H1 (cell line): Measurements from ENCODE around the gene CAMTA1. TPM values are rescaled to one million over a fixed set of nuclear protein-coding genes. Genes with fewer than 3 reads are reported as not detected.

Source experiments
- CTCF ChIA-PET: fragments of 300-600 bp; sonication (Branson Sonifier 250); formaldehyde crosslinking; loops from one replicate; lab custom pipeline; 2021; ENCODE audit not compliant: partially characterized antibody; lab: Charles Lee
- POLR2A ChIA-PET: fragments of 300-600 bp; sonication (Branson Sonifier 250); formaldehyde crosslinking; loops from one replicate; lab custom pipeline; 2021; ENCODE audit warnings: inconsistent platforms; ENCODE audit not compliant: partially characterized antibody; lab: Charles Lee
- DNase-seq, 2 experiments: peaks; one replicate each; pipeline versions ENCODE4 v3.0.0 to v3.0.0-alpha.2; 2010 to 2022; ENCODE audit warnings: low spot score in 2 of 2, low read depth in 1 of 2, mixed read lengths in 1 of 2
- FAIRE-seq: peaks from 2 replicates; lab custom pipeline; 2011; peaks lifted over from hg19 to GRCh38; lab: Jason Lieb, UNC
- H2AFZ ChIP-seq: 2 replicates; pipeline ENCODE4 v1.8.1; 2012; ENCODE audit warnings: low read length, inconsistent platforms
- H2AK5ac ChIP-seq: 2 replicates; pipeline ENCODE4 v1.6.1; 2013; ENCODE audit warnings: low read depth, low read length
- H2BK120ac ChIP-seq: replicated peaks from 2 replicates; pipeline ENCODE3; 2013; ENCODE audit warnings: low read depth, low read length, inconsistent platforms
- H2BK12ac ChIP-seq: 2 replicates; pipeline ENCODE4 v1.6.1; 2013; ENCODE audit warnings: low read depth, low read length
- H2BK15ac ChIP-seq: 2 replicates; pipeline ENCODE4 v1.6.1; 2013; ENCODE audit warnings: low read length
- H2BK20ac ChIP-seq: 2 replicates; pipeline ENCODE4 v1.6.1; 2013; ENCODE audit warnings: low read length
- H2BK5ac ChIP-seq: 2 replicates; pipeline ENCODE4 v1.6.1; 2013; ENCODE audit warnings: low read depth, low read length
- H3K14ac ChIP-seq: 2 replicates; pipeline ENCODE4 v1.6.1; 2013; ENCODE audit warnings: inconsistent platforms; ENCODE audit not compliant: insufficient read length
- H3K18ac ChIP-seq: 2 replicates; pipeline ENCODE4 v1.6.1; 2013; ENCODE audit warnings: low read length; ENCODE audit errors: extremely low read depth
- H3K23ac ChIP-seq: 2 replicates; pipeline ENCODE4 v1.6.1; 2013; ENCODE audit warnings: inconsistent platforms; ENCODE audit not compliant: insufficient read length
- H3K23me2 ChIP-seq: 2 replicates; pipeline ENCODE4 v1.6.1; 2013; ENCODE audit warnings: low read depth, low read length
- H3K27ac ChIP-seq: 2 replicates; pipeline ENCODE4 v1.6.1; 2011; ENCODE audit warnings: low read depth, low read length, inconsistent platforms
- H3K27me3 ChIP-seq, 4 experiments: replicated peaks in 1 of 4; 1 replicate in 1 of 4; 2 replicates in 3 of 4; pipeline versions ENCODE4 v1.6.1 to v1.8.1; 2011 to 2013; ENCODE audit warnings: low read length in 3 of 4, mild to moderate bottlenecking in 3 of 4, inconsistent platforms in 2 of 4, mixed read lengths in 2 of 4, moderate library complexity in 1 of 4; ENCODE audit not compliant: control insufficient read depth in 3 of 4, insufficient read depth in 3 of 4; ENCODE audit errors: extremely low read depth in 1 of 4
- H3K36me3 ChIP-seq, 4 experiments: 2 replicates each; pipeline versions ENCODE4 v1.6.1 to v1.8.1; 2011 to 2013; ENCODE audit warnings: mild to moderate bottlenecking in 4 of 4, low read length in 3 of 4, moderate library complexity in 2 of 4, control low read depth in 1 of 4, inconsistent platforms in 1 of 4; ENCODE audit not compliant: insufficient read depth in 4 of 4, control insufficient read depth in 2 of 4
- H3K4ac ChIP-seq: replicated peaks from 2 replicates; pipeline ENCODE3; 2013; ENCODE audit warnings: low read length, low read depth, mixed read lengths, inconsistent platforms; ENCODE audit not compliant: insufficient read length
- H3K4me1 ChIP-seq, 4 experiments: replicated peaks in 1 of 4; 1 replicate in 1 of 4; 2 replicates in 3 of 4; pipeline versions ENCODE4 v1.6.1 to v1.8.1; 2011 to 2013; ENCODE audit warnings: low read length in 3 of 4, inconsistent platforms in 2 of 4, mixed read lengths in 1 of 4; ENCODE audit not compliant: insufficient read depth in 4 of 4, control insufficient read depth in 3 of 4
- H3K4me2 ChIP-seq, 2 experiments: 2 replicates each; pipeline versions ENCODE4 v1.6.1 to v1.8.1; 2011 to 2013; ENCODE audit warnings: low read depth in 2 of 2, low read length in 2 of 2, control low read depth in 1 of 2, inconsistent platforms in 1 of 2, mild to moderate bottlenecking in 1 of 2; ENCODE audit not compliant: insufficient read depth in 1 of 2
- H3K4me3 ChIP-seq, 4 experiments: fragments of 200-600, 300-600 bp in 1 of 4; sonication (generic), shearing (Covaris generic), sonication (Bioruptor Twin) in 1 of 4; 2 replicates each; pipeline versions ENCODE4 v1.5.1 to v1.8.1; 2011 to 2016; ENCODE audit warnings: low read length in 4 of 4, low read depth in 3 of 4, control low read depth in 2 of 4, inconsistent platforms in 2 of 4, mild to moderate bottlenecking in 2 of 4, mixed read lengths in 1 of 4, moderate library complexity in 1 of 4; ENCODE audit not compliant: insufficient read depth in 2 of 4; ENCODE audit errors: extremely low read depth in 1 of 4
- H3K56ac ChIP-seq: replicated peaks from 2 replicates; pipeline ENCODE3; 2013; ENCODE audit warnings: low read depth, mild to moderate bottlenecking, mixed read lengths, low read length, inconsistent platforms; ENCODE audit not compliant: insufficient read length
- H3K79me1 ChIP-seq: 2 replicates; pipeline ENCODE4 v1.6.1; 2013; ENCODE audit warnings: low read depth, low read length, control low read depth
- H3K79me2 ChIP-seq, 2 experiments: 2 replicates each; pipeline versions ENCODE4 v1.6.1 to v1.8.1; 2012 to 2013; ENCODE audit warnings: low read length in 2 of 2, mild to moderate bottlenecking in 2 of 2, inconsistent platforms in 1 of 2; ENCODE audit not compliant: insufficient read depth in 2 of 2, control insufficient read depth in 1 of 2
- H3K9ac ChIP-seq, 4 experiments: replicated peaks in 1 of 4; 1 replicate in 1 of 4; 2 replicates in 3 of 4; pipeline versions ENCODE4 v1.6.1 to v1.8.1; 2011 to 2013; ENCODE audit warnings: low read depth in 3 of 4, low read length in 3 of 4, control low read depth in 2 of 4, mild to moderate bottlenecking in 2 of 4, moderate library complexity in 2 of 4, inconsistent platforms in 1 of 4; ENCODE audit errors: extremely low read depth in 1 of 4
- H3K9me3 ChIP-seq, 2 experiments: 2 replicates each; pipeline versions ENCODE4 v1.6.1 to v1.8.1; 2012 to 2013; ENCODE audit warnings: mild to moderate bottlenecking in 2 of 2, moderate library complexity in 2 of 2, control low read depth in 1 of 2, inconsistent platforms in 1 of 2, low read depth in 1 of 2, low read length in 1 of 2, mixed read lengths in 1 of 2; ENCODE audit not compliant: insufficient read depth in 2 of 2
- H4K20me1 ChIP-seq, 2 experiments: replicated peaks in 1 of 2; 2 replicates each; pipeline versions ENCODE3 to v1.8.1; 2011 to 2013; ENCODE audit warnings: inconsistent platforms in 2 of 2, low read length in 2 of 2, mild to moderate bottlenecking in 1 of 2; ENCODE audit not compliant: insufficient read depth in 2 of 2, control insufficient read depth in 1 of 2
- H4K5ac ChIP-seq: 2 replicates; pipeline ENCODE4 v1.6.1; 2013; ENCODE audit warnings: low read length, low read depth, mixed read lengths, inconsistent platforms; ENCODE audit not compliant: insufficient read length
- H4K8ac ChIP-seq: 2 replicates; pipeline ENCODE4 v1.8.0; 2013; ENCODE audit warnings: mild to moderate bottlenecking, moderate library complexity, low read length, inconsistent platforms; ENCODE audit not compliant: insufficient read depth; ENCODE audit errors: extremely low read depth
- H4K91ac ChIP-seq: replicated peaks from 2 replicates; pipeline ENCODE3; 2013; ENCODE audit warnings: low read length, mixed read lengths, inconsistent platforms; ENCODE audit not compliant: insufficient read length
- BRCA1 ChIP-seq: IDR thresholded peaks from 2 replicates; pipeline ENCODE4 v1.6.1; 2012; ENCODE audit warnings: low read depth, low read length, improper control_type of control experiment
- CHD1 ChIP-seq: IDR thresholded peaks from 2 replicates; pipeline ENCODE4 v1.6.1; 2012; ENCODE audit warnings: low read depth, low read length, improper control_type of control experiment
- EZH2 ChIP-seq: fragments of 200-600 bp; sonication (generic); IDR thresholded peaks from 2 replicates; pipeline ENCODE4 v1.7.1; 2012; ENCODE audit warnings: low read depth, mild to moderate bottlenecking, moderate library complexity, low read length, inconsistent platforms; ENCODE audit not compliant: severe bottlenecking
- MAFK ChIP-seq: IDR thresholded peaks from 2 replicates; pipeline ENCODE4 v1.6.1; 2012; ENCODE audit warnings: low read depth, mild to moderate bottlenecking, improper control_type of control experiment, low read length
- NRF1 ChIP-seq: IDR thresholded peaks from 2 replicates; pipeline ENCODE4 v1.6.1; 2011; ENCODE audit warnings: mild to moderate bottlenecking, low read depth, low read length, improper control_type of control experiment
- SIRT6 ChIP-seq: IDR thresholded peaks from one replicate; pipeline ENCODE4 v1.7.1; 2012; ENCODE audit warnings: low read length, inconsistent platforms
- SRF ChIP-seq: IDR thresholded peaks from 2 replicates; pipeline ENCODE4 v1.6.1; 2011; ENCODE audit warnings: mild to moderate bottlenecking, low read depth, low read length, moderate library complexity
- TAF7 ChIP-seq: optimal IDR thresholded peaks from 2 replicates; pipeline ENCODE3; 2011; ENCODE audit warnings: low read depth, mild to moderate bottlenecking, inconsistent platforms, low read length, moderate library complexity, borderline replicate concordance
- TEAD4 ChIP-seq: IDR thresholded peaks from 2 replicates; pipeline ENCODE4 v1.6.1; 2012; ENCODE audit warnings: low read depth, low read length, inconsistent platforms, mixed read lengths
- ZNF274 ChIP-seq: IDR thresholded peaks from 2 replicates; pipeline ENCODE4 v1.7.0; 2012; ENCODE audit warnings: low read length, borderline replicate concordance; ENCODE audit errors: extremely low read depth
- whole genome bisulfite sequencing, 2 experiments: shearing (Covaris generic) in 1 of 2; methylation state at CpG; one replicate each; pipeline versions ENCODE4 v1.1.6 to v1.1.7; 2013 to 2015; ENCODE audit warnings: low lambda C conversion rate in 2 of 2, mixed read lengths in 2 of 2, inconsistent platforms in 1 of 2, low coverage in 1 of 2, missing lambda C conversion rate in 1 of 2; ENCODE audit not compliant: insufficient replicate concordance in 2 of 2, insufficient coverage in 1 of 2, insufficient read length in 1 of 2; ENCODE audit errors: extremely low coverage in 1 of 2, missing lambda C conversion rate in 1 of 2; 5-methylcytosine and 5-hydroxymethylcytosine counted together
- polyA plus RNA-seq, 7 experiments: library from polyadenylated mRNA; depleted of rRNA in 3 of 7; stranded (reverse) in 5 of 7; unstranded in 2 of 7; fragments of >200 nt in 5 of 7; fragments of 200-250 nt in 2 of 7; gene quantifications; 1 replicate in 5 of 7; 2 replicates in 1 of 7; 4 replicates in 1 of 7; pipeline versions ENCODE4 v1.2.1 to v1.2.3, GENCODE V29; 2011 to 2013; ENCODE audit warnings: missing spikeins in 2 of 7, mixed read lengths in 2 of 7
- total RNA-seq: library from RNA; stranded (reverse); fragmentation: NEBNext Ultra II Directional; extraction: Animal tissue kit (Norgen Biotek cat#: 25700); gene quantifications from 2 replicates; pipeline ENCODE4 v1.2.1, GENCODE V29; 2021
- TF ChIP-seq, protein P1 (sequence below): IDR thresholded peaks from 2 replicates; pipeline ENCODE4 v1.6.1; 2012; ENCODE audit warnings: inconsistent platforms

The CAMTA1 gene
- total and polyA plus RNA-seq, 2 of the 8 experiments (the other 6 are each of a cell fraction or from before 2014, with no cell fraction given), result 65.0 to 119 TPM

DNA sequence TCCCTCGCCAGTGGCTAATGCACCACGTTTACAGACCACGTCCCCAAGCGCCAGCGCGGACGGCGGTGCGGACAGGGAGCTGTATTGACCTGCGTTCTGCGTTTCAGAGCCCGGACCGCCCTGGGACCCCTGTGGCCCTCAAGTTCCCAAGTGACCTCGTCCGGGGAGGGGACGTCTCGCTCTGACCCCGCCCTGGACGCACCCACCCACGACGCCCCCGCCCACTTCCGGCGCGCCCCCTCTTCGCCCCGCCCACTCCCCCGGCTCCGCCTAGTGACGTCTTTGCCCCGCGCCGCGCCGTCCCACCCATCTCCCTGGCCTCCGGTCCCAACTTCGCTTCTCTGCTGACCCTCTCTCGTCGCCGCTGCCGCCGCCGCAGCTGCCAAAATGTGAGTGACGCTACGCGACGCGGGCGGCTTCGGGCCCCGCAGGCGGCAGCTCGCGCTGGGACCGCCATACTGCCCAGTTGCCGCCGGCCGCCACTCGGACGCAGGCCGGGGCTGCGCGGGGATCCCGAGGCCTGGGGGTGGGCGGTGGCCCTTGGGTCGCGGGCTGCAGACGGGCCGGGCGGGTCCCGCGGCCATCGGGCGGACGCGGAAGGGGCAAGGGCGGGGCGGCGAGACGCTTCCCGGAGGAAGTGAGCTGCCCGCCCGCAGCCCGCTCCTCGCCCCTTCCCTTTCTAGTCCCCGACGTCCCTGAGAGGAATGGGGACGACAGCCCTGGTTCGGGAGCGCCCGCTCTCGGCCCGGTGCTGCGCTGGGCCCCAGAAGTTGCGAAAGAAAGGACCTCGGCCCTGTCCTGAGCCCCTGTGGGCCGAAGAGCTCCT lies 986.0 kb downstream of the CAMTA1 start, which contains the start of gene VAMP3:
Gene VAMP3, plus strand, starts transcription at position 300 of the 826 bp plus-strand sequence. Its CDS starts 88 bp downstream, at position 388.
- peak within 1 kb of the TSS; percentile 79 for H3K27ac ChIP-seq
- CTCF ChIA-PET, result interaction anchor here (0.8 to 1.8 kb wide), 3 partner anchors 19 to 103 kb away, joined by 3 to 13 read pairs (median 5); no protein-coding TSS in a partner anchor
- POLR2A ChIA-PET, result interaction anchor here (0.9 to 2.2 kb wide), 7 partner anchors 9 to 91 kb away, joined by 3 to 10 read pairs (median 5); partner anchors contain the start of gene PER3
- TF ChIP-seq, protein P1, sequence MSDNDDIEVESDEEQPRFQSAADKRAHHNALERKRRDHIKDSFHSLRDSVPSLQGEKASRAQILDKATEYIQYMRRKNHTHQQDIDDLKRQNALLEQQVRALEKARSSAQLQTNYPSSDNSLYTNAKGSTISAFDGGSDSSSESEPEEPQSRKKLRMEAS, result peak; percentile 53; the same call in 1 of the 2 replicates
- TF ChIP-seq TAF7, result no peak
- no peak for TF ChIP-seq EZH2
- peak; percentile 42; the same call in 1 of the 2 replicates for TF ChIP-seq SRF
- TF ChIP-seq CHD1, result no peak
- no peak for TF ChIP-seq NRF1
- TF ChIP-seq MAFK, result no peak
- TF ChIP-seq ZNF274, result no peak
- no peak for TF ChIP-seq TEAD4
- TF ChIP-seq BRCA1, result no peak
- TF ChIP-seq SIRT6, result no peak

More for the DNA sequence above, 986.0 kb downstream of the CAMTA1 start, which contains the start of gene VAMP3:
- H2AFZ ChIP-seq, result peak within 1 kb of the TSS; percentile 89
- H2BK12ac ChIP-seq, result peak within 1 kb of the TSS; percentile 44; the same call in 1 of the 2 replicates
- H3K23ac ChIP-seq, result no peak within 1 kb of the TSS
- no peak within 1 kb of the TSS for H3K4ac ChIP-seq
- H2BK5ac ChIP-seq, result 0 out of 2 replicates have a peak within 1 kb of the TSS, but pooled peaks have one; percentile 45
- peaks cover 6 to 32% of the 10 kb centered on the region in 2 experiments for H3K79me2 ChIP-seq
- WGBS, 2 experiments, result 2% methylated on average over 62 of the region's 97 CpGs; no CpG with 5 or more reads in 1 of the 2 experiments
- no peaks in the 10 kb centered on the region for H3K9me3 ChIP-seq
- H2BK120ac ChIP-seq, result no peak within 1 kb of the TSS
- no peak within 1 kb of the TSS for H3K14ac ChIP-seq
- H4K8ac ChIP-seq, result peak within 1 kb of the TSS; percentile 81
- DNase-seq, result peak; percentile 56 to 97
- H3K27me3 ChIP-seq, result no peaks in the 10 kb centered on the region; a peak in 1 of 7 replicates
- no peak within 1 kb of the TSS; the same call in 1 of the 2 replicates for H3K18ac ChIP-seq
- no peak within 1 kb of the TSS for H3K56ac ChIP-seq
- peaks cover 2 to 6% of the 10 kb centered on the region in 2 experiments for H4K20me1 ChIP-seq
- peaks cover 0 to 6% (median 2%) of the 10 kb centered on the region in 4 experiments; a peak in 5 of 7 replicates for H3K4me1 ChIP-seq
- H2BK20ac ChIP-seq, result no peak within 1 kb of the TSS
- no peaks in the 10 kb centered on the region for H3K79me1 ChIP-seq
- H3K36me3 ChIP-seq, result peaks cover 0 to 16% (median 0%) of the 10 kb centered on the region in 4 experiments; a peak in 2 of 8 replicates
- H3K9ac ChIP-seq, result peak within 1 kb of the TSS; percentile 62 to 79 (median 78)
- peak within 1 kb of the TSS; percentile 82 to 89 for H3K4me2 ChIP-seq
- no peak for FAIRE-seq
- H4K5ac ChIP-seq, result peak within 1 kb of the TSS; percentile 53
- H2AK5ac ChIP-seq, result no peak within 1 kb of the TSS
- no peak within 1 kb of the TSS for H2BK15ac ChIP-seq
- peak within 1 kb of the TSS; percentile 83 to 99 (median 88) for H3K4me3 ChIP-seq
- H4K91ac ChIP-seq, result no peak within 1 kb of the TSS
- H3K23me2 ChIP-seq, result 0 out of 2 replicates have a peak, but pooled peaks cover 3% of the 10 kb centered on the region
